Endodermal cell (in vitro differentiated cells): ENCODE data around the gene PARD3B. TPM values are rescaled to one million over a fixed set of nuclear protein-coding genes. Genes with fewer than 3 reads are reported as not detected.

Experiments used
- DNase-seq: peaks from one replicate; pipeline ENCODE4 v3.0.0-alpha.2; 2017
- H3K27ac ChIP-seq: 2 replicates; pipeline ENCODE4 v1.5.1; 2013; ENCODE audit warnings: mild to moderate bottlenecking, low read depth, low read length, moderate library complexity
- H3K27me3 ChIP-seq: 2 replicates; pipeline ENCODE4 v1.6.1; 2013; ENCODE audit warnings: mild to moderate bottlenecking, low read length, moderate library complexity; ENCODE audit not compliant: insufficient read depth, control insufficient read depth, poor library complexity, severe bottlenecking
- H3K36me3 ChIP-seq: 2 replicates; pipeline ENCODE4 v1.7.0; 2013; ENCODE audit warnings: mild to moderate bottlenecking, low read length, moderate library complexity; ENCODE audit not compliant: control insufficient read depth, insufficient read depth
- H3K4me1 ChIP-seq: one replicate; pipeline ENCODE4 v1.7.0; 2013; ENCODE audit warnings: low read length; ENCODE audit not compliant: control insufficient read depth, insufficient read depth
- H3K4me3 ChIP-seq: 2 replicates; pipeline ENCODE4 v1.5.1; 2013; ENCODE audit warnings: mild to moderate bottlenecking, low read length, moderate library complexity
- H3K9ac ChIP-seq: 2 replicates; pipeline ENCODE4 v1.6.1; 2013; ENCODE audit warnings: mild to moderate bottlenecking, low read length, moderate library complexity; ENCODE audit not compliant: poor library complexity, severe bottlenecking; ENCODE audit errors: extremely low read depth
- H3K9me3 ChIP-seq: 2 replicates; pipeline ENCODE4 v1.6.1; 2013; ENCODE audit warnings: mild to moderate bottlenecking, low read length, moderate library complexity; ENCODE audit not compliant: control insufficient read depth
- H3K27ac Mint-ChIP-seq: 2 replicates; pipeline ENCODE4 v1.8.0; 2020; ENCODE audit warnings: mixed read lengths
- H3K27me3 Mint-ChIP-seq: 2 replicates; pipeline ENCODE4 v1.8.0; 2021; ENCODE audit warnings: mild to moderate bottlenecking, mixed read lengths; ENCODE audit not compliant: insufficient read depth
- H3K36me3 Mint-ChIP-seq: 2 replicates; pipeline ENCODE4 v1.8.0; 2020; ENCODE audit warnings: low read depth, mixed read lengths
- H3K4me1 Mint-ChIP-seq: 2 replicates; pipeline ENCODE4 v1.8.0; 2020; ENCODE audit warnings: mixed read lengths
- H3K4me3 Mint-ChIP-seq: 2 replicates; pipeline ENCODE4 v1.8.0; 2020; ENCODE audit warnings: mild to moderate bottlenecking, moderate library complexity, mixed read lengths
- H3K9me3 Mint-ChIP-seq: 2 replicates; pipeline ENCODE4 v1.8.0; 2020; ENCODE audit warnings: mild to moderate bottlenecking, mixed read lengths
- CTCF ChIP-seq: fragments of 200-600 bp; sonication (generic); conservative IDR thresholded peaks from 2 replicates; pipeline ENCODE4 v1.5.0; 2021; ENCODE audit warnings: antibody characterized with exemption, mild to moderate bottlenecking
- WGBS, 2 experiments: methylation state at CpG; one replicate each; pipeline versions ENCODE4 v1.1.5 to v1.1.7; 2013; ENCODE audit warnings: missing lambda C conversion rate in 2 of 2, mixed read lengths in 1 of 2; ENCODE audit not compliant: insufficient coverage in 1 of 2, insufficient read length in 1 of 2; 5-methylcytosine and 5-hydroxymethylcytosine counted together
- total RNA-seq, 2 donors: library from RNA; stranded (reverse); fragmentation: NEBNext Ultra II Directional in 1 of 2; extraction: Animal tissue kit (Norgen Biotek cat#: 25700) in 1 of 2; gene quantifications; 2 replicates in 1 of 2; 3 replicates in 1 of 2; pipeline ENCODE4 v1.2.1, GENCODE V29; 2021

The PARD3B gene
- total RNA-seq, 2 donors from 2014 or later = 2.5 to 5.6 TPM

- Mint-ChIP-seq H3K27ac (no peak overlapping the region), H3K9me3 (peaks cover 3% of the 10 kb centered on the region), H3K4me1 (no peaks in the 10 kb centered on the region), H3K27me3 (no peaks in the 10 kb centered on the region), H3K36me3 (no peaks in the 10 kb centered on the region), H3K4me3 (no peak overlapping the region)
- no peak overlapping the region for H3K4me3 ChIP-seq
- no peak for TF ChIP-seq CTCF
- H3K9me3 ChIP-seq = peaks cover 5% of the 10 kb centered on the region
- no peaks in the 10 kb centered on the region for H3K36me3 ChIP-seq
- no peaks in the 10 kb centered on the region for H3K27me3 ChIP-seq
- 89 to 94% methylated on average over 4 of the region's 4 CpGs for WGBS, 2 experiments
- no peak for DNase-seq
- no peak overlapping the region for H3K9ac ChIP-seq
- no peaks in the 10 kb centered on the region for H3K4me1 ChIP-seq
- H3K27ac ChIP-seq = no peak overlapping the region
Observed at GRCh38 chr2:204615456-204615855, 70.2 kb downstream of the PARD3B start.

GRCh38 chr2:204625135-204625534 is 79.9 kb downstream of the PARD3B start:
- H3K36me3 ChIP-seq = no peaks in the 10 kb centered on the region
- Mint-ChIP-seq H3K4me1 (peaks cover 5% of the 10 kb centered on the region), H3K27me3 (no peaks in the 10 kb centered on the region), H3K27ac (no peak overlapping the region), H3K9me3 (no peaks in the 10 kb centered on the region), H3K36me3 (no peaks in the 10 kb centered on the region), H3K4me3 (no peak overlapping the region)
- H3K27ac ChIP-seq = no peak overlapping the region
- no peak overlapping the region for H3K9ac ChIP-seq
- H3K27me3 ChIP-seq = no peaks in the 10 kb centered on the region
- no peak for DNase-seq
- no peaks in the 10 kb centered on the region for H3K9me3 ChIP-seq
- no peak for TF ChIP-seq CTCF
- 87 to 100% methylated on average over 2 of the region's 2 CpGs for WGBS, 2 experiments
- no peaks in the 10 kb centered on the region for H3K4me1 ChIP-seq
- no peak overlapping the region for H3K4me3 ChIP-seq

- H3K36me3 ChIP-seq = no peaks in the 10 kb centered on the region
- no peak overlapping the region for H3K27ac ChIP-seq
- H3K9ac ChIP-seq = no peak overlapping the region
- H3K4me1 Mint-ChIP-seq = peaks cover 4% of the 10 kb centered on the region
- H3K27me3 Mint-ChIP-seq = no peaks in the 10 kb centered on the region
- H3K4me1 ChIP-seq = no peaks in the 10 kb centered on the region
- H3K27me3 ChIP-seq = no peaks in the 10 kb centered on the region
- H3K4me3 Mint-ChIP-seq = no peak overlapping the region
- no peak for TF ChIP-seq CTCF
- no peak overlapping the region for H3K4me3 ChIP-seq
- H3K9me3 Mint-ChIP-seq = no peaks in the 10 kb centered on the region
- DNase-seq = no peak
- no peaks in the 10 kb centered on the region for H3K9me3 ChIP-seq
- no peak overlapping the region for H3K27ac Mint-ChIP-seq
- no peaks in the 10 kb centered on the region for H3K36me3 Mint-ChIP-seq
- 88% methylated on average over 6 to 7 of the region's 7 CpGs for WGBS, 2 experiments
Observed at GRCh38 chr2:204628926-204629712, 83.8 kb downstream of the PARD3B start.
